ENCODE measurements around the gene COL20A1. TPM values are rescaled to one million over a fixed set of nuclear protein-coding genes. Genes with fewer than 3 reads are reported as not detected.
A peak's percentile ranks its signal among the peaks of the same experiment; 100 is the strongest.

The COL20A1 gene
- total RNA-seq, 1 donor from 2014 or later = not detected

- Histone ChIP-seq H3K27ac (replicated peaks) (no peak within 1 kb of the TSS), H3K4me1 (peaks cover 20% of the 10 kb centered on the region), H3K36me3 (no peaks in the 10 kb centered on the region), H3K27me3 (ENCODE audit: low read depth) (peaks cover 90% of the 10 kb centered on the region), H3K9me3 (replicated peaks) (no peaks in the 10 kb centered on the region), H3K4me3 (peak within 1 kb of the TSS; percentile 55)
- no peak for TF ChIP-seq CTCF (IDR thresholded peaks at IDR 0.05; ENCODE audit: borderline replicate concordance)
- no peak for DNase-seq
- intact Hi-C loops (cut with micrococcal nuclease) = no loop called here
These were observed 38.8 kb upstream of the COL20A1 start, which contains the start of gene NKAIN4 for GRCh38 chr20:63254232-63254605. Gene NKAIN4, minus strand, starts transcription at chr20:63254463. Its CDS starts 13 bp downstream, at chr20:63254450.

DNA sequence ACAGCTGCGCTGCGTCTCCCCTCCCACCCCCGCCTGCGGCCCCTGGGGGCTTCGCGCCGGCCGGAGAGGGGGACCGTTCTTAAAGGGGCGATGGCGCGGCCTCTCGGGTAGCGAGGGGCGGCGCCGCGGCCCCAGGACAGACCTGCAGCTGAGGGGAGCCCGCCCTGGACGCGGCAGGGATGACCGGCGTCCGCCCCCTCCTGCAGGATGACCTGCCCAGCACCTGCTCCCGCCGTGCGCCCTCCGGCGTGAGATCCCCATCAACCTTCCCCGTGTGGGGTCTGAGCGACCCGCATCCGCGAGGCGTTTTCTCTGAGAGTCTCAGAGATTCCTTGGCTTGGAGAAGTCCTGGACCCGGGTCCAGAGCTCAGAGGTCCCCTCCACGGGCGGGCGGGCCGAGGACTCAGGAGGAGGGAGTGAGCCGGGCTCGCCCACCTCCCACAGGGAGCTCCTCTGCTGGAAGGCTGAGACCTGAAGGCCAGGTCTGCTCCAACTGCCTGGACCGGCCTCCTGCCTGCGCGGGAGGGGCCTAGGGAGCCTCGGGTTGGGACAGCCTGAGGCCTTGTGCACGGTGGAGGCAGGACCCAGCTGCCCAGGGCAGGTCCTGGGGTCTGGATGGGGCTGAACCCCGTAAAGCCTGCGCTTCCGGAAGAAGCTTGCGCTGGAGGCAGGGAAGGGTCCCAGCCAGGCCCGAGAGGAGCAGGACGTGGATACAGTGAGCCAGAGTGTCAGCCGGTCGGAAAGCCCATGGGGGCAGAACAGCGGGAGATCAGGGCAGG, 38.2 kb upstream of the COL20A1 start:
- H3K36me3 ChIP-seq = no peaks in the 10 kb centered on the region
- intact Hi-C loops (cut with micrococcal nuclease) = no loop called here
- peak overlapping the region; percentile 55 for H3K4me3 ChIP-seq
- no peak for DNase-seq
- no peak overlapping the region for H3K27ac ChIP-seq (replicated peaks)
- H3K4me1 ChIP-seq = peaks cover 20% of the 10 kb centered on the region
- H3K27me3 ChIP-seq (ENCODE audit: low read depth) = peaks cover 90% of the 10 kb centered on the region
- H3K9me3 ChIP-seq (replicated peaks) = no peaks in the 10 kb centered on the region
- no peak for TF ChIP-seq CTCF (IDR thresholded peaks at IDR 0.05; ENCODE audit: borderline replicate concordance)

DNA sequence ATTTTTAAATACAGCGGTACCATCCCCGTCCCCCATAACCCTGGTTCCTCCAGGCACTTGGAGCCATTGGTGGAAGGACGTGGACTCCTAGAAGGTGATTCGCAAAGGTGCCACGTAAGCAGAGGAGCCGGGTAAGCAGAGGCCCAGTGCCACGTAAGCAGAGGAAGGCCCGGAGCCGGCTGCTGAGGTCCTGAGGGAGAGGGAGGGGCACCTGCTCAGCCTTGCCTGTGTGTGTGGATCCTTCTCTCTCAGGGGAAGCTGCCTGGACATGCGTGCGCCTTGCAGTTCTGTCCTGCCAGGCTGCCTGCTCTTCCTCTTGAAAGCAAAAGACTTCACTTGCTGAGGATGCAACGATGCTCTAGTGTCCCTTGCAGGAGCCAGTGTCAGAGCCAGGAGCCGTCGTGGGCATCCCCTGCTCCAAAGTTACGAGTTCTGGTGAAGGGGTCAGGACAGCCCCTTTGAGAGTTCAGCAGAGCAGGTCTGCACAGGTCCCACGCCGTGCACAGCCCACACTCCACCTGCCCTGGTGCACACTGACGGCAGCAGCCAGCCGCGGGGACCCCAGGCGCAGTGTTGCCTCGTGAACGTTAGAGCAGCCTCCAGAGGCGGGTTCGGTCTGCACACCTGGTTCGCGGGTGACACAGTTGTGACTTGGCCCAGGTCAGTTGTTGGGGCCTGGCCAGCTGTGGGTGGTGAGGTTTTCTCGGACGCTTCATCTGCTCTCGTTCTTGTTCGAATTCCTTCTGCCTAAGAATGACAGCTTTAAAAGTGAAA, 36.9 kb upstream of the COL20A1 start:
- no peak for TF ChIP-seq CTCF (IDR thresholded peaks at IDR 0.05; ENCODE audit: borderline replicate concordance)
- DNase-seq = no peak
- Histone ChIP-seq H3K27me3 (ENCODE audit: low read depth) (peaks cover 90% of the 10 kb centered on the region), H3K27ac (replicated peaks) (no peak overlapping the region), H3K4me3 (no peak overlapping the region), H3K4me1 (peaks cover 20% of the 10 kb centered on the region), H3K36me3 (no peaks in the 10 kb centered on the region), H3K9me3 (replicated peaks) (no peaks in the 10 kb centered on the region)
- intact Hi-C loops (cut with micrococcal nuclease) = no loop called here

GRCh38 chr20:63256954-63257353, 36.0 kb upstream of the COL20A1 start:
- TF ChIP-seq CTCF (IDR thresholded peaks at IDR 0.05; ENCODE audit: borderline replicate concordance) = no peak
- Histone ChIP-seq H3K4me1 (peaks cover 20% of the 10 kb centered on the region), H3K4me3 (no peak overlapping the region), H3K9me3 (replicated peaks) (no peaks in the 10 kb centered on the region), H3K27ac (replicated peaks) (no peak overlapping the region), H3K27me3 (ENCODE audit: low read depth) (peaks cover 91% of the 10 kb centered on the region), H3K36me3 (no peaks in the 10 kb centered on the region)
- intact Hi-C loops (cut with micrococcal nuclease) = no loop called here
- DNase-seq = no peak

DNA sequence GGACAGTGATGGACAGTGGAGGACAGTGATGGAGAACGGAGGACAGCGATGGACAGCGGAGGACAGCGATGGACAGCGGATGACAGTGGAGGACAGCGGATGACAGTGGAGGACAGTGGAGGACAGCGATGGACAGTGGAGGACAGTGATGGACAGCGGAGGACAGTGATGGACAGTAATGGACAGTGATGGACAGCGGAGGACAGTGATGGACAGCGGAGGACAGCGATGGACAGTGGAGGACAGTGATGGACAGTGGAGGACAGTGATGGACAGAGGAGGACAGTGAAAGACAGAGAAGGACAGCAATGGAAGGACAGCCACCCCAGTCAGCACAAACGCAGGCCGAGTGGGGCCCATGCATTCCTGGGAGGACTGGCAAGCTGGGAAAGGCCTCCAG, 35.4 kb upstream of the COL20A1 start:
- Histone ChIP-seq H3K9me3 (replicated peaks) (no peaks in the 10 kb centered on the region), H3K4me3 (no peak overlapping the region), H3K36me3 (no peaks in the 10 kb centered on the region), H3K27me3 (ENCODE audit: low read depth) (peaks cover 91% of the 10 kb centered on the region), H3K4me1 (peaks cover 20% of the 10 kb centered on the region), H3K27ac (replicated peaks) (no peak overlapping the region)
- intact Hi-C loops (cut with micrococcal nuclease) = no loop called here
- no peak for DNase-seq
- no peak for TF ChIP-seq CTCF (IDR thresholded peaks at IDR 0.05; ENCODE audit: borderline replicate concordance)
